Glomerular visceral epithelial cell (primary cell): Measurements from ENCODE around the gene FXR2.

ENCODE experiments used
- DNase-seq: peaks from one replicate; pipeline ENCODE4 v3.0.0-alpha.2; 2016; ENCODE audit errors: extremely low spot score

FXR2 gene

GRCh38 chr17:7573324-7574080 is 41.2 kb downstream of the FXR2 start:
- DNase-seq: peak; percentile 95

- peak; percentile 100 for DNase-seq
These were observed 41.9 kb downstream of the FXR2 start for GRCh38 chr17:7572588-7573323.

DNA sequence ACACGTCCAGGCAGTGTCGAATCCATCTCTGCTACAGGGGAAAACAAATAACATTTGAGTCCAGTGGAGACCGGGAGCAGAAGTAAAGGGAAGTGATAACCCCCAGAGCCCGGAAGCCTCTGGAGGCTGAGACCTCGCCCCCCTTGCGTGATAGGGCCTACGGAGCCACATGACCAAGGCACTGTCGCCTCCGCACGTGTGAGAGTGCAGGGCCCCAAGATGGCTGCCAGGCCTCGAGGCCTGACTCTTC is 42.4 kb downstream of the FXR2 start:
- no peak for DNase-seq

DNA sequence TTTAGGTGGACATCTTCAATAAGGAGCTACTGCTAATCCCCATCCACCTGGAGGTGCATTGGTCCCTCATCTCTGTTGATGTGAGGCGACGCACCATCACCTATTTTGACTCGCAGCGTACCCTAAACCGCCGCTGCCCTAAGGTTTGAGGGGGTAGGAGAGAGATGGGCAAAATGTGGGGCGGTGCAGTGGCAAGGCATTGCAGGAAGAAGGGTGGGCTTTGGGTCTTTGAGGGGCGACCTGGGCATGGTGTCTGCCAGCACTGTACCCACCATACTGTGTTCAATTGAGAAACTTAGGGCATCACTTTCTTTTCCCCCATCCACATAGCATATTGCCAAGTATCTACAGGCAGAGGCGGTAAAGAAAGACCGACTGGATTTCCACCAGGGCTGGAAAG is 44.3 kb downstream of the FXR2 start:
- no peak for DNase-seq

DNA sequence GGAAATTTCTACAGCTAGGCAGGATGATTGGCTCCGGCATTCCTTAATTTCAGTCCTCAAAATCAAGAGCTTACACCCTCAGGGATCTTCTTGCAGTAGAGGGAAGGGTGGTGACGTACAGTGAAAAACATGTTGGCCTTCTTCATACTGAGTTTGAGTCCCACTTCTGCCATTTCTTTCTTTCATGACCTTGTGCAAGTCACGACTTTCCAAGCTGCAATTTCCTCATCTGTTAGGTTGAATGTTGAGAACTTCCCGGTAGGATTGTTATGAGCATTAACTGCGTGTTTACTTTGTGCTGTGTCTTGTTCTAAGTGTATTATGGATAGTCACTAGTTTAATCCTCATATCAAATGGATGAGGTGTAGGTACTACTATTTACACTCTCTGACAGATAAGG is 45.1 kb downstream of the FXR2 start:
- no peak for DNase-seq

DNA sequence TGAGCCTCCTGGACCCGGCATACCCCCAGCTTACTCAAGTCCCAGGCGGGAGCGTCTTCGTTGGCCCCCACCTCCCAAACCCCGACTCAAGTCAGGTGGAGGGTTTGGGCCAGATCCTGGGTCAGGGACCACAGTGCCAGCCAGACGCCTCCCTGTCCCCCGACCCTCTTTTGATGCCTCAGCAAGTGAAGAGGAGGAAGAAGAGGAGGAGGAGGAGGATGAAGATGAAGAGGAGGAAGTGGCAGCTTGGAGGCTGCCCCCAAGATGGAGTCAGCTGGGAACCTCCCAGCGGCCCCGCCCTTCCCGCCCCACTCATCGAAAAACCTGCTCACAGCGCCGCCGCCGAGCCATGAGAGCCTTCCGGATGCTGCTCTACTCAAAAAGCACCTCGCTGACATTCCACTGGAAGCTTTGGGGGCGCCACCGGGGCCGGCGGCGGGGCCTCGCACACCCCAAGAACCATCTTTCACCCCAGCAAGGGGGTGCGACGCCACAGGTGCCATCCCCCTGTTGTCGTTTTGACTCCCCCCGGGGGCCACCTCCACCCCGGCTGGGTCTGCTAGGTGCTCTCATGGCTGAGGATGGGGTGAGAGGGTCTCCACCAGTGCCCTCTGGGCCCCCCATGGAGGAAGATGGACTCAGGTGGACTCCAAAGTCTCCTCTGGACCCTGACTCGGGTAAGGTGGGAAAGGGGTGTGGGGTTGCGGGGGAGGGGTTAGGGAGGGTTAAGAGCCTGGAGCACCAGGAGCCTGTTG is 51.4 kb downstream of the FXR2 start:
- no peak for DNase-seq

DNA sequence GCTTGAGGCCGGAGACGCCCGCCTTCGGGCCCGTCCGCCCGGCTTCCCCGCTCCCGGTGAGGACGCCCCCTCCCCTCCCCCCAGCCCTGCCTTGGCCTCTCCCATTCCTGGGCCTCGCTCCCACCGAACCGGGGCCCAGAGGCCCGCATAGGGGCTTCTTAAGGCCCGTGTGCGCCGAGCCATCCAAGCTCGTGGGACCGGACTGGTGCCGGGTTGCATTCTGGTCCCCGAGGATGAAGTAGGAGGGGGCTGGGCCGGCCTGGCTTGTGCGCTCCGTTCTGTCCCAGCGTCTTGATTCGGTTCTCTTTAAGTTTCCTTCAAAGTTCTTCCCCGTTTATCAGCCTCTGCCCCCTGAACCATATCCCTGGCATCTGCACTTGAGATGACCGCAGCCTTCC is 52.5 kb downstream of the FXR2 start:
- DNase-seq: no peak

GRCh38 chr17:7561589-7562207 is 53.0 kb downstream of the FXR2 start, which contains the start of gene SENP3:
Gene SENP3, plus strand, starts transcription at chr17:7561919. Its CDS starts 1,158 bp downstream, at chr17:7563077.
- DNase-seq: peak; percentile 90

DNA sequence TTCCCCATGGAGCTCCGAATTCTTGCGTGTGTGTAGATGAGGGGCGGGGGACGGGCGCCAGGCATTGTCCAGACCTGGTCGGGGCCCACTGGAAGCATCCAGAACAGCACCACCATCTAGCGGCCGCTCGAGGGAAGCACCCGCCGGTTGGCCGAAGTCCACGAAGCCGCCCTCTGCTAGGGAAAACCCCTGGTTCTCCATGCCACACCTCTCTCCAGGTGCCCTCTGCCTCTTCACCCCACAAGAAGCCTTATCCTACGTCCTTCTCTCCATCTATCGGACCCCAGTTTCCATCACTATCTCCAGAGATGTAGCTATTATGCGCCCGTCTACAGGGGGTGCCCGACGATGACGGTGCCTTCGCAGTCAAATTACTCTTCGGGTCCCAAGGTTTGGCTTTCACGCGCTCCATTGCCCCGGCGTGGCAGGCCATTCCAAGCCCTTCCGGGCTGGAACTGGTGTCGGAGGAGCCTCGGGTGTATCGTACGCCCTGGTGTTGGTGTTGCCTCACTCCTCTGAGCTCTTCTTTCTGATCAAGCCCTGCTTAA is 53.6 kb downstream of the FXR2 start:
- peak; percentile 89 for DNase-seq

GRCh38 chr17:7560172-7561027 is 54.3 kb downstream of the FXR2 start:
- peak; percentile 73 for DNase-seq

GRCh38 chr17:7559320-7560171 is 55.2 kb downstream of the FXR2 start:
- no peak for DNase-seq

DNA sequence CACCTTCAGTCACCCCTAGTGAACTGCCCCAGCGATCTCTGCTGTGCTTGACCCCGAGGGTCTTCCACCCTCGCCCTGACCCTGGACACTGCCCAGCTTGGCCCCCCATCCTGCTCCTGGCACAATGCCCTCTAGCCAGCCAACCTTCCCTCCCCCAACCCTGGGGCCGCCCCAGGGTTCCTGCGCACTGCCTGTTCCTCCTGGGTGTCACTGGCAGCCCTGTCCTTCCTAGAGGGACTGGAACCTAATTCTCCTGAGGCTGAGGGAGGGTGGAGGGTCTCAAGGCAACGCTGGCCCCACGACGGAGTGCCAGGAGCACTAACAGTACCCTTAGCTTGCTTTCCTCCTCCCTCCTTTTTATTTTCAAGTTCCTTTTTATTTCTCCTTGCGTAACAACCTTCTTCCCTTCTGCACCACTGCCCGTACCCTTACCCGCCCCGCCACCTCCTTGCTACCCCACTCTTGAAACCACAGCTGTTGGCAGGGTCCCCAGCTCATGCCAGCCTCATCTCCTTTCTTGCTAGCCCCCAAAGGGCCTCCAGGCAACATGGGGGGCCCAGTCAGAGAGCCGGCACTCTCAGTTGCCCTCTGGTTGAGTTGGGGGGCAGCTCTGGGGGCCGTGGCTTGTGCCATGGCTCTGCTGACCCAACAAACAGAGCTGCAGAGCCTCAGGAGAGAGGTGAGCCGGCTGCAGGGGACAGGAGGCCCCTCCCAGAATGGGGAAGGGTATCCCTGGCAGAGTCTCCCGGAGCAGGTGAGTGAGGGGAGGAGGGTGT is 56.0 kb downstream of the FXR2 start, which contains the start of gene TNFSF13:
Gene TNFSF13 (plus strand): TSS at position 207 of the 776 bp plus-strand sequence. CDS start 290 bp downstream, at position 497.
- no peak for DNase-seq

DNA sequence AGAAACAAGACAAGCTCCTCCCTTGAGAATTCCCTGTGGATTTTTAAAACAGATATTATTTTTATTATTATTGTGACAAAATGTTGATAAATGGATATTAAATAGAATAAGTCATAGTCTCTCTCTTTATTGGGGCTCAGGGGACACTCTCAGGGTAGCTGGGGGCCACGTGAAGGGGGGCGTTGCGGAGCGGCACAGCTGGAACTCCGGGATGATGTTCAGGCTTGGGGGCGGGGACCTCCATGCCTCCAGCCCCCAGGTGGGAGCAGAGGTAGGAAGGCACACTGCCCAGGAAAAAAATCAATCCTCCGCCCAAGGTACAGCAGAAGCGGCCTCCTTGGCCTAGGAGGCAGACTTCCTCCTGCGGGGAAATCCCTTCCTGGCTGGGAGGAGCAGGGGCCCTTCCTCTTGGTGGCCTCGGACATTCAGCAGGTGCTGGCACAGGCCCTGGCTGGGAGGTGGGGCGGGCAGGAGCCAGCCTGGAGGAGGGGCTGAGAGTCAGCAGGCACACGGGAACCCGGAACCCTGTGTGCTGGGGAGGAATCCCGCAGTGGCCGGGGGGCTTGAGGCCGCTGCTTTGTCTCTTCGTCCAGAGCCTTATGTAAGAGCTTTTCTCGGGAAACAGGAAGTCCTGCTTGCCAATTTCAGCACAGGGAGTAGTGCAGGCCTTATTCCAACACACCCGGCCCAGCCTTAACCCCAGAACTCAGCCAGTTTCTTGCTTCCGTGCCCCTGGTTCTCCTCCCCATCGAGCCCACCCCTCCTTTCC is 56.7 kb downstream of the FXR2 start:
- DNase-seq: peak; percentile 87

- DNase-seq: no peak
These were observed 57.4 kb downstream of the FXR2 start for GRCh38 chr17:7557147-7557764.

- no peak for DNase-seq
These were observed 58.1 kb downstream of the FXR2 start for GRCh38 chr17:7556627-7557026.

DNA sequence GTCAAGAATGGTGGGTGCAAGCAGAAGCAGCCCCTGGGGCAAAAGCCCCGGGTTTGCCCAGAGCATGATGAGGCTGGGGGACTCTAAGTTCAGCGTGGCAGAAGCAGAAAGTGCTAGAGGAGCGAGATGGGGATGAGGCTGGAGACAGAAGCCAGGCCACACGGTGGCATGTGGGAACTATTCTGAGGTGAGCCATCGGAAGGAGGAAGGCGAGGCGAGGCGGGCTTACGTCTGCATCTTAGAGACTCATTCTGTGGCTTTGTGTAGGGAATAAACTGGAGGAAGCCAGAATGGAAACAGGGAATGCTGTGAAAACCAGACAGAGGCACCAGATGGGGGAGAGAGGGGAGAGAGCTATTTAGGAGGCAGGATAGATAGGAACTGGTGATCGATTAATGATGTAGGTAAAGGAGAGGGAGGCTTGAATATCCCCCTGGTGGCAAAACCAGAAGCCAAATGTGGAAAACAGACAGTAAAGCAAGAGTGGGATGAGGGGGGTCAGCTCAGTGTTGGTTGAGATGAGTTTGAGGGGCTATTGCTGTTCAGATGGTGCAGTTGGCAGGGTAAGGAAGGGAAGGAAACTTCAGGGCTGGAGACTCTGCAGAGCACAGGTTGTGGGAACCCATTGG is 59.3 kb downstream of the FXR2 start:
- no peak for DNase-seq

- no peak for DNase-seq
These were observed 61.3 kb downstream of the FXR2 start for GRCh38 chr17:7553356-7553755.
